HG03066 (cell line): ENCODE data around the gene C15orf40.
"Not testable (repeated sequence)": the region's sequence is repeated elsewhere in the genome, so short reads cannot be mapped to it uniquely, and the experiment has no call there.

Experiments used
- ATAC-seq: cut with Tn5 transposase; IDR thresholded peaks from one replicate; pipeline ENCODE4 v1.9.1; 2021; ENCODE audit warnings: low read depth; ENCODE audit not compliant: unreplicated experiment

Gene C15orf40

DNA sequence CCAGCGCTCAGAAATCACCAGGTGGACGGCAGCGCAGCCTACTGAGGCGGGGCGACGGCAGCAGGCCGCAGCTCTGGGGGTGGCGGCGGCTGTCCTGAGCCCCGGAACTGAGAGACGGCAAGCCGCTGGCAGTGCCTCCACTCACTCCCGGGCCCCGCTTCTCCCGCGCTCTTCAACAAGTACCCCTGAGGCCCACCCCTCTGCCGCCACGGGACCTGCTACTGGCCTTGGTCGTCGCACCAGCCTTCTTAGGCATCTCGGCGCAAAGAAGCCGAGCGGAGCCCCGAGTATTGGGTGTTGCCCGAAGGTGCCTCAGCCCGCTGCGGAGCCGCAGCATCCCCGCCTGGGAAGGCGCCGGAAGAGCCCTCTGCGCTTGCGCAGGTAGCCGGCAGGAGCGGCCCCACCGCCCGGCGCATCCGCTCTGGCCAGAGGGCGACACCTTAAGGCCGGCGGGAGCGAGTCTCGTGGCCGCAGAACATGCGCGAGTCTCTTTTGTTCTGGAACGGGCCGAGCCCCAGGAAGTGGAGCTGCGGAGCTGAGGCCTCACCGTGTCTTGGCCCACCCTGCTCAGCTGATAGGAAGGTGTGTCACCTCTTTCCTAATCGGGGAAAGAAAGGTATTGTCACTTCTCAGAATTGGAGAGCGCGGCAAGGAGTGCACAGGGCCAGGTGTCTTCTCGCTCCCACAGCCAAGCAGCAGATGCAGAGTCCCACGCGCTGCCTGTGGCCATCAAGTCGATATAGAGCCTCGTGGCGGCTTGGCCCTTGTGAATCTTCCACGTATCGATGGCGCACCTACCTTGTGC, at the start of gene C15orf40:
C15orf40 (minus strand) TSS at position 369 of the 805 bp plus-strand sequence; CDS start at position 337, 32 bp downstream.
- peak; percentile 83 for ATAC-seq

DNA sequence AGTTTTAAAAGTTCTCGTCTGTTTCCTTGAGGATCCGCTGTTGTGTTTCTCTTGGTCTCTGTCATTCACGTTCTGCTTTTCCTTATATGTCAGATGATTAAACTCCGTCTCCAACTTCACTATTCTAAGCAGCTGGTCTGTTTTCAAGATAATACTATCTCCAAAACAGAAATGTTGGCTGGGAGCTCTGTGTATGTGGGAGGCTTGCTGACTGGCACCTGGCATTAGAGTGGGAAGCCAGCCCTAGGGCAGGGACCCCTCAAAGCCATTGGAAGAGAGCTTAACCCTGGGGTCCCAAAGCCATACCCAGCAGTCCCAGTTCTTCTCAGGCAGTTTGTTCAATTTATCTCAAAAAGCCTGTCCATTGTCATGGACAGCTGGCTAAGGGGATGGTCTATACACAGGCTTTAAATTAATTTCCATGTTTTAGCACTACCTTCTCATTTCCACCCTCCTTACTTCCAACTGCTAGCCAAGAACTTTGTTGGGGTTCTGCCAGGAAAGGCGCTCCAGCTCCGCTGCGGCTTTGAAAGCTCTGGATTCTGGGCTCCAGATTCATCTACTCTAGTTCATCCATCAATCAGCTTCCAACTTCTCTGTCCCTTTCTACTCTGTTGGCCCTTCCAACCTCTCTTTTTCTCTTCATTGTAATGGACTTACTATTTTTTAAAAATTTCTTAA, 46.4 kb upstream of the C15orf40 start:
- ATAC-seq: no peak

DNA sequence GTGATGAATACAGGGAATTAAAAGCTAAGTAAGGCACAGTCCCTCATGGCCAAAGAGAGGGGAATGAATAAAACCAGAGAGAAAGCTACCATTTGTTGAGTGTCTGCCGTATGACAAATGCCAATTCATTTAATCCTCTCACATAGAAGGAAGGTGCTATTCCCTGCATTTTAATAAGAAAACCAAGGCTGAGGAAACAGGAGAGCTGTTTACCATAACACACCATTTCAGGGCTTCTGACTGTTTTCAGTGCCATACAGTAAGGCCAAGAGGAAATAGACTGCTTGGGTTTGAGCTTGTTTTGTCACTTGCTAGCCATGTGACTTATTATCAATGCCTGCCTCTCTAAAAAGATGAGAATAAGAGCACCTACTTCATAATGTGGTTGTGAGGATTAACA, 45.6 kb upstream of the C15orf40 start:
- no peak for ATAC-seq

DNA sequence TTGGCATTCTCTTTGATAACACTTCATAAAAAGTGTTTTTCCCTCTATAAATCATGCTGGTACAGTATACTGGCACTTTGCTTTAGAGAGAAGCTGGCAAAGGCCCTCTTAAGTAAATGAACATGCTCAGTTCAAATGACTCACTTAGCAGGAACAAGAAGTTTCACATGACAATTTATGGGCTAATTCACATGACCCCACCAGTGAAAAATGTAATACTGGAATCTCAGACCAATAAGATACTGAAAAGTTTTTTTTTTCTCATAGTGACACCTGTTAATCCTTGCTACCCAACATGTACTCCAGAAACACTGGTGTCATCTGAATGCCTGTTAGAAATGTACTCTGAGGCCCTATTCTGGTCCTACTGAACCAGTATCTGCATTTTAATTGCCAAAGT, 41.7 kb upstream of the C15orf40 start:
- peak; percentile 56 for ATAC-seq

DNA sequence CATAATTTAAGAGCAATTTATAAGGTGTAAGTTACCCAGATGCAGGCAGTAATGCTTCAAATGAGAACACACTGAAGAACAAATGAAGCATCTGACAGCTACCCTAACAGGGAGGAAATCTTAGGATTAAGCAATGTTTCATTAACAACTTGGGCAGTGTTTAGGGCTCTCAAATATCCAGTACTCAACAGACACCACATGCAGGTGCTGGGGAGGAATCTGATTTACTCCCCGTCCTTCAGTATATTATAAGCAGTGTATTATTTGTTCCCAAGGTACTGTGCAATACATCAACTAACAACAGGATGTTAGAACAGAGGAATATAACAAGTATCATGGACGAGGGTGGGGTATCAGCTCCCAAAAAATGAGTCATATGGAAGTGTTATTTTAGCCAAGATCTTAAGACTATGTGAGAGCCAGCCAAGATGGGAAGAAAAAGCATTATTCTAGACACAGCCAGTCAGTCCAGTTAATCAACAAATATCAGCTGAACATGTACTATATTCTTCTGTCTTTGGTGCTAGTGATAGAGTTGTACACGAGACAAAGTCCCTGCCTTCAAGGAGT, 35.2 kb upstream of the C15orf40 start:
- no peak for ATAC-seq

DNA sequence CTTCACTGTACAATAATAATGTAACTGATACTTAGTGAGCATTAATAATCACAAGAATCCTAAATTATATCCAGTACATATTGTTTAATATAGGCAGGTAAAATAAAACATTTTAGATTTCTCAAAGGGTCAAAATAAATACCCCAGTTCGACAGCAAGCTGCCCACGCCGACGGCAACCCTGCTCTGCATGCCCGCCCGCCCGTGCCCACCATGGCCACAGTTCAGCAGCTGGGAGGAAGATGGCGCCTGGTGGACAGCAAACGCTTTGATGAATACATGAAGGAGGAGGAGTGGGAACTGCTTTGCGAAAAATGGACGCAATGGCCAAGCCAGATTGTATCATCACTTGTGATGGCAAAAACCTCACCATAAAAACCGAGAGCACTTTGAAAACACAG, 32.7 kb upstream of the C15orf40 start:
- ATAC-seq: no peak

DNA sequence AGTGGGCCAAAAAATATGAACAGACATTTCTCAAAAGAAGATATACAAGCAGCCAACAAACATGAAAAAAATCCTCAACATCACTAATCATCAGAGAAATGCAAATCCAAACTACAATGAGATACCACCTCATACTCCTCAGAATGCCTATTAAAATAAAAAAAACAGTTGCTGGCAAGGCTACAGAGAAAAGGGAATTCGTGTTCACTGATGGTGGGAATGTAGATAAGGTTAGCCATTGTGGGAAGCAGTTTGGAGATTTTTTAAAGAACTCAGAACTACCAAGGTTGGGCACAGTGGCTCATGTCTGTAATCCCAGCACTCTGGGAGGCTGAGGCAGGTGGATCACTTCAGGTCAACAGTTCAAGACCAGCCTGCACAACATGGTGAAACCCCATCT, 27.8 kb upstream of the C15orf40 start:
- ATAC-seq: no peak

DNA sequence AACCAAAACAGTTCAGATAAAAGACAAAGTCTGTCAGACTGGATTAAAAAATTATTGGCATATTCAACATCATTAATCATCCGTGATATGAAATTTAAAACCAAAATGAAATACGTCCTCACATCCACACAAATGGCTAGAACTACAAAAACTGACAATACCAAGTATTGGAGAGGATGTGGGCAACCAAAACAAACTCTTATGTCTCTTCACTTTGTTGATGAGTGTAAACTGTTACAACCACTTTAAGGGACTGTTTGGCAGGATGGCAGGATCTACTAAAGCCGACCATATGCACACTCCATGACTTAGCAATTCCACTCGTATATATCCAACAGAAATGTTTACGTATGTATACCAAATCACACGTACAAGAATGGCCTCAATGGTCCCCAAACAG, 24.8 kb upstream of the C15orf40 start:
- no peak for ATAC-seq

DNA sequence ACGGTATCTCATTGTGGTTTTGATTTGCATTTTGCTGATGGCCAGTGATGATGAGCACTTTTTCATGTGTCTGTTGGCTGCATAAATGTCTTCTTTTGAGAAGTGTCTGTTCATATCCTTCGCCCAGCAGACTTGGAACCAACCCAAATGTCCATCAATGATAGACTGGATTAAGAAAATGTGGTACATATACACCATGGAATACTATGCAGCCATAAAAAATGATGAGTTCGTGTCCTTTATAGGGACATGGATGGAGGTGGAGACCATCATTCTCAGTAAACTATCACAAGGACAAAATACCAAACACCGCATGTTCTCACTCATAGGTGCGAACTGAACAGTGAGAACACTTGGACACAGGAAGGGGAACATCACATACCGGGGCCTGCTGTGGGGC, 19.8 kb upstream of the C15orf40 start:
- ATAC-seq: not testable (repeated sequence)

DNA sequence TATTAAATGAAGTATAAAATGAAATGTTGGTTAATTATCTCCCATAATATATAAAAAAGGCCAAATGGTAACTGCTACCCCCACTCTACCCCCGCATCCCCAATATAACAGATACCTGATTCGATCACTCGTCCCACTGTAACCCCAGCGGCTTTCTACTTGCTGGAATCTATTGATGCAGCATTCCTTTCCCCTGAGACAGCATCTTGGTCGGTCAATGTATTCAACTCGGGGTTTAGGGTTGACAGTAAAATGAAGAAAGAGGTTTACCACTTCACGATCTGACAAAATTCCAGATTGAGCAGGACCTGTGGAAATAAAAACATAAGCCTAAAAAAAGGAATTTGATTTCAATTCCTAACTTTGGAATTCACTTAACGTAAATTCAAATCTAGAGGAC, 18.6 kb upstream of the C15orf40 start:
- ATAC-seq: no peak

DNA sequence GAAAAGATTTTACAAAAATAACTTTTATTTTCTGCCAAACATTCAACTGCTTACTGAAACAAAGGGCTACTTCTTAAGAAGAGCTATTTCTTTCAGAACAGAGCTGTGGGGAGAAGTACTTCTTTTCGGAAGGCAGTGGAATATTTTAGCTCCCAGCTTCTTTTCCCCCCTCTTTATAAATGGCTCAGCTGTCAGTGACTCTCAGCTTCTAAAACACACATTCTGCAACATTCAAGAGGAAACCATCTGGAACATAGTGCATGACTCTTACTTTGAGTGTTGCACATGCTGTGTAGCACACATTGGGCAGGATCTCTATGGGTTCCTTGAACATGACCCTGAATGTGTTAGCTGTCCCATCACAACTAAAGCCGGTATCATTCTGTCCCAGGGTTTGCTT, 7.0 kb upstream of the C15orf40 start:
- no peak for ATAC-seq

DNA sequence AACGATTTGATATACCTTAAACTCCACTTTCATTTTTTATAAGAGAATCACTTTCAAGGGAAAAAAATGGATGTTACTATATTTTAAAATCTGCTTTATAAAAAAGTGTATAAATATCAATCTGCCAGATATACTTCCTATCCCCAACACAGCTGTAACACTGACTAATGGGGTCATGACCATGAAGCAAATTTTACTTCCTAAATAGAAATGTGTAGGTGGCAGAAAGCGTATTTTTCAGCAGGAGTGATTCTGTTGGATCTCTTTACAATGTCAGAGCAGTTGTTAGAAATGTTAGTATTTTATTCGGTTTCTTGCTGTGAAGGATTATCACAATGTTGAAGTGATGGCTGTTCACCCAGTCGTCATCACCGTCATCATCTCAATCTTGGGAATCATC, 5.5 kb upstream of the C15orf40 start:
- ATAC-seq: no peak

DNA sequence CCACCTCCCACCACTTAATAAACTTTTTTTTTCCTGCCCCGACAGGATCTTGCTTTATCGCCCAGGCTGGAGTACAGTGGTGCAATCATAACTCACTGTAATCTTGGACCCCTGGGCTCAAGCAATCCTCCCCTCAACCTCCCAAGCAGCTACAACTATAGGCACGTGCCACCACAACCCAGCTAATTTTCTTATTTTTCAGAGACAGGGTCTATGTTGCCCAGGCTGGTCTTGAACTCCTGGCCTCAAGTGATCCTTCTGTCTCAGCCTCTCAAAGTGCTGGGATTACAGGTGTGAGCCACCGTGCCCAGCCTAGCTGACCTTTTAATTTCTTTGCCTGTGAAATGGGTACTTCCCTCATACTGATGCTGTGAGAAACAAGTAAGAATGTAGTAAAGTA, 3.9 kb upstream of the C15orf40 start:
- ATAC-seq: no peak

DNA sequence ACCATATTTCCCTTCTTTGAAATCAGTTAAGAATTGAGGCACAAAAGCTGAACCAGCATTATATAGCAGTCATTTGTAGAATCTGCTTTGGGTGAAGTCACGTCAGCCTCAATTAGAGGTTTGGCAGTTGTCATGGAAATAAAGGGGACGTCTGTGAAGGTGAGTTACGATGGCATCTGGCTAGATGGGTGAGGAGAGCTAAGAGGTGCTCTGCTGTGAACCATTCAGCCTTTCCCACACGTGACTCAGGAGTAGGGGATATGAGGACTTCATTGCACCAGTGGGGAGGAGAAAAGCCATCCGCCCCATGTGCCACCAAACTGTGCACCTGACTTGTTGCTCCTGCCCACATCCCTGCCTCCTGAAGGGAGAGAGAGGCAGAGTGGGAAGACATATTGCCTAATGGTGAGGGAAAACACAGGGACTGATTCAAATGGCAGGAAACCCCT, 2.8 kb upstream of the C15orf40 start:
- ATAC-seq: no peak

DNA sequence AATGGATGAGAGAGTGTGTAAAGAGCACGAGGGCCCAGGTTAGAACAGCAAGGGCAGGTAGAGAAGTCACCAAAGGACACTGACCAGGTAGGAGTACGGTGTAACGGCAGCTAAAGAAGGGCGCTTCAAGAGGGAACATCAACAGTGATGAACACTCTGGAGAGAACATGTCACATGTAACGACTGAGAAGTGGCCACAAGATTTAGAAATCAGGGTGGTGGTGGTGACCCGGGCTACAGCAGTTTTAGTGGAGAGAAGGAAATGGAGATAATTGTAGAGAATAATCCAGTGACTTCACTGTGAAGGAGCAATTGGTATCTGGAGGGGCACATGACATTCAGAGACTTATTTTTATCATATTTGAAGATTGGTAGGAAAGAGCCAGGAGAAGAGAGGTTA, 1.2 kb upstream of the C15orf40 start:
- no peak for ATAC-seq

DNA sequence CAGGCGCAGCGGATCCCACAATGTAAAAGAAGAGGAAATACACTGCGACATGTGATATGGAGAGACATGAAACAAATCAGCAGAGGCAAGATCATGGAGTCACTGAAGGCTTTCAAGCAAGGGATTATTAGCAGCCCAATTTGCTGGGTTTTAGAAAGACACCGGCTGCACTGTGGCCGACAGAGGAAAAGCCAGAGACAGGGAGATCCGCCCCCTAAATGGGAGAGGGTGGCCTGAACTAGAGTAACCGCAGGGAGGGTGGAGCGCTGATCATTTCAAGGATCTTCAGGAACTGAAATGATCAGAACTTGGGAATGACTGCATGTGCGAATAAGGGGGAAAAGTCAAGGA, 612 bp upstream of the C15orf40 start:
- no peak for ATAC-seq

DNA sequence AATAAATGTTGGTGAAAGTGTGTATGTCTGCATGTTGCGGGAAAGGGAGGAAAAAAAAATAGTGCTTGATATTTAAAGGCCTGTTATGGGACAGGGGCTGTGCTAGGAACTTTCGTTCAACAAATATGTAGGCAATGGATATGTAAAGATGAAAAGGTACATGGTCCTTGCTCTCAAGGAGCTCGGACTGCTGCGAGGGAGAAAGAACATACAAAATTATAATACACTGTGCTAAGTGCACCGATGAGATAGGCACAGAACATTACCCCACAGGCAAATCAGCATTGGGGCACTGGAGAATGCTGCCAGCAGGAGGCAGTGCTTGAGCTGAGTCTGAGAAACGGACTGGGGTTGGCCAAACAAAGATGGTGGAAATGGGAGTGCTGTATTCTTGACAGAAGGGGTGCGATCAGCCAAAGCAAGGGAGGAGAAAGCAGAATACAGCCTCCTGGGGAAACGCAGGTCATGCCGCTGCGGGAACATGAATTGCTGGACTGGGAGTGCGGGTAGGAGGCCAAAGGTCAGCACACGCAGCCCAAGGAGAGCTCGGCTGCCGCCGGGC, 649 bp downstream of the C15orf40 start:
- ATAC-seq: peak; percentile 60

DNA sequence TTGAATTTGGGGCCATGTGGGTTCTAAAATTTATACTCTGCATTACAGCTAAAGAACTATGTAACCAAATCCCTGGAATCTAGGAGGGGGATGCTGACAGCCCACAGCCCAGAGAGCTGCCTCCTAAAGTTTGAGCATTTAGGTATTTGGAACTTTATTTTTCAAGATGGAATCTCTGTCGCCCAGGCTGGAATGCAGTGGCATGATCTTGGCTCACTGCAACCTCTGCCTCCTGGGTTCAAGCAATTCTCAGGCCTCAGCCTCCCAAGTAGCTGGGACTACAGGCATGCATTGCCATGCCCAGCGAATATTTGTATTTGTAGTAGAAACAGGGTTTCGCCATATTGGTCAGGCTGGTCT, 10.8 kb downstream of the C15orf40 start:
- ATAC-seq: not testable (repeated sequence)

DNA sequence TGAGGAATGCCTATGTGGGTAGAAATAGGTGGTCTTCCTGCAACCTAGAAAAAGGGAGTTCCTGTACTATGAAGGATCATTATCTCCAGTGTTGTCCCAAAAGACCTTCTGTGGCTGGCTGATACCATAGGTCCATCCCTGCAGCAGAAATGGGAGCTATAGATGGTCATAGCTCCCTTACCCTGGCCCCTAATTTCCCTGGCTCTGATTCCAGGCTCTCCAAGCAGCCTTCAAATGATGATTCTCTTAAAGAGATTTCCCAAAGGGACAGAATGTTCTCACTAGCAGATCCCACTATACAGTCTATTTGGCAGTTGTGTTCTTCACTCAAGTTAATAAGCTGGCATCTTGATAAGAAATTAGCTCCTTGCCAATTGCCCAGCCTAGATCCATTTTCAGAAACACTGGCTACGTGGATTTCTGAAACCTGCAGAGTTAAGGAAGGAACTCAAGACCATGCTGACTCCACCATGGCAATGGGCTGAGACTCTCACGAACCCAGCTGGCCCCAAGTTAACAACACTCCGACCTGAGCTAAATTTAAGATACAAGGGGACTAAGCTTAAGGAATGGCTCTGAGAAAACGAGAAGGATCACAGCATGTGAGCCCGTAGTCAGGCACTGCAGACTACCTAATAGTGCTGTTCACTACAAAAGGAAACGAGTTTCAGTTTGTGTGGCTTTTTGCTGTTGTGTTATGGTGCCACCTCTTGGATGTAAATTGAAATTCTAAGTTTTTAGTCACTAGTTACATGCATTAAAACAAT, 11.4 kb downstream of the C15orf40 start:
- peak; percentile 72 for ATAC-seq

DNA sequence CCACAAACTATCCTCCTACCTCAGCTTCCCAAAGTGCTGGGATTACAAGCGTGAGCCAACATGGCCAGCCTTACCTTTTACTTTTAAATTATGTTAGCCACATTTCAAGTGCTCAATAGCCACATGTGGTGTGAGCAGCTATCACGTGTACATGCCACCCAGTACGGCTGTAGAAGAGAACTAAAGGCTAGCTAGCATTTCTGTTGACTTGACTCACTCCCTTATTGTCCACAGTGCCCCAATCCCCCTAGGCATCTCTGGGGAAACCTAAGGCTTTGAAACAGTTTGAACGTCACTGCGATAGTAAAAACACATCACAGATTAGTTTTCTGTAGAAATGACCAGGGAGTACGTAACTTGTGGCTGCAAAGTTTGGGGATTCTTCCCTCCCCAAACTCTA, 12.0 kb downstream of the C15orf40 start:
- ATAC-seq: no peak

DNA sequence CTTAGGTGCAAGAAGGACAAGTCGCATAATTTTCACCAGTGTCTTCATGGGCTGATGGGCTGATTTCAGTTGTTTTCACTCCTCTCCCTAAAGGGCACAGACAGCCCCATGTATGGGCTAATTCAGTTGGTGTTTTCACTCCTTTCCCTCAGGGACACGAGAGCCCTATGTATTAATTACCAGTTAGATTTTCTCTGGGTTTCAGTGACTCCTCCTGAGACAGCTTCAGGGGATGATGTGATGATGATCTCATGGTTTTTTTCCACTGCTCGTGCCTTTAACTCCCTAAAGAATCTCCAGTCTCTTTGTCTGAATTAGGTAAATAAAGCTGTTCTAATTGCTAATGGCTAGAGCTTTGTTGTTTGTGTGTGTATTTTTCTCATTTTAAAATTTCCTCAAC, 15.5 kb downstream of the C15orf40 start:
- no peak for ATAC-seq
